Measurements from ENCODE around the gene LRP2. TPM values are rescaled to one million over a fixed set of nuclear protein-coding genes. Genes with fewer than 3 reads are reported as not detected.

LRP2 gene
- total and polyA plus RNA-seq, 2 of the 8 experiments (the other 6 are each of a cell fraction or from before 2014, with no cell fraction given): 2.0 to 2.9 TPM

- H2BK20ac ChIP-seq (ENCODE audit: low read length): no peak overlapping the region
- no peak overlapping the region for H3K4me2 ChIP-seq (ENCODE audit: insufficient read depth in 1 of 2, low read depth in 2 of 2, low read length in 2 of 2)
- WGBS, 2 experiments (ENCODE audit: extremely low coverage in 1 of 2, insufficient coverage in 1 of 2, insufficient read length in 1 of 2, insufficient replicate concordance in 2 of 2, low coverage in 1 of 2, low lambda C conversion rate in 2 of 2, missing lambda C conversion rate in 1 of 2): 88% methylated on average over 5 of the region's 5 CpGs; no CpG with 5 or more reads in 1 of the 2 experiments
- H4K8ac ChIP-seq (ENCODE audit: extremely low read depth, insufficient read depth, low read length): no peak overlapping the region
- no peak overlapping the region for H3K27ac ChIP-seq (ENCODE audit: low read depth, low read length)
- no peak overlapping the region for H4K5ac ChIP-seq (ENCODE audit: insufficient read length, low read depth, low read length)
- no peaks in the 10 kb centered on the region for H4K20me1 ChIP-seq (replicated peaks in 1 of 2; ENCODE audit: control insufficient read depth in 1 of 2, insufficient read depth in 2 of 2, low read length in 2 of 2)
- no peak overlapping the region for H2BK12ac ChIP-seq (ENCODE audit: low read depth, low read length)
- no peak overlapping the region for H2BK5ac ChIP-seq (ENCODE audit: low read depth, low read length)
- no peak overlapping the region for H4K91ac ChIP-seq (replicated peaks; ENCODE audit: insufficient read length, low read length)
- no peaks in the 10 kb centered on the region for H3K27me3 ChIP-seq (replicated peaks in 1 of 4; ENCODE audit: control insufficient read depth in 3 of 4, extremely low read depth in 1 of 4, insufficient read depth in 3 of 4, low read length in 3 of 4)
- no peak overlapping the region for H2BK120ac ChIP-seq (replicated peaks; ENCODE audit: low read depth, low read length)
- H3K79me2 ChIP-seq (ENCODE audit: control insufficient read depth in 1 of 2, insufficient read depth in 2 of 2, low read length in 2 of 2): no peaks in the 10 kb centered on the region
- DNase-seq (ENCODE audit: low read depth in 1 of 2, low spot score in 2 of 2): no peak
- no peak overlapping the region for H2AK5ac ChIP-seq (ENCODE audit: low read depth, low read length)
- no peak overlapping the region for H3K4ac ChIP-seq (replicated peaks; ENCODE audit: insufficient read length, low read depth, low read length)
- no peak overlapping the region for H2BK15ac ChIP-seq (ENCODE audit: low read length)
- no peaks in the 10 kb centered on the region for H3K23me2 ChIP-seq (ENCODE audit: low read depth, low read length)
- H3K56ac ChIP-seq (replicated peaks; ENCODE audit: insufficient read length, low read depth, low read length): no peak overlapping the region
- no peaks in the 10 kb centered on the region for H3K36me3 ChIP-seq (ENCODE audit: control insufficient read depth in 2 of 4, insufficient read depth in 4 of 4, low read length in 3 of 4)
- POLR2A ChIA-PET (ENCODE audit: partially characterized antibody): interaction anchor here (0.8 kb wide), 1 partner anchor 104 kb away, joined by 3 read pairs; no protein-coding TSS in a partner anchor
- H2AFZ ChIP-seq (ENCODE audit: low read length): no peak overlapping the region
- H3K4me3 ChIP-seq (ENCODE audit: extremely low read depth in 1 of 4, insufficient read depth in 2 of 4, low read depth in 3 of 4, low read length in 4 of 4): no peak overlapping the region
- H3K9me3 ChIP-seq (ENCODE audit: insufficient read depth in 2 of 2, low read depth in 1 of 2, low read length in 1 of 2): no peaks in the 10 kb centered on the region
- H3K18ac ChIP-seq (ENCODE audit: extremely low read depth, low read length): no peak overlapping the region
- peaks cover 0 to 4% (median 0%) of the 10 kb centered on the region in 4 experiments; a peak in 1 of 7 replicates for H3K4me1 ChIP-seq (replicated peaks in 1 of 4; ENCODE audit: control insufficient read depth in 3 of 4, insufficient read depth in 4 of 4, low read length in 3 of 4)
- H3K9ac ChIP-seq (replicated peaks in 1 of 4; ENCODE audit: extremely low read depth in 1 of 4, low read depth in 3 of 4, low read length in 3 of 4): no peak overlapping the region
- H3K14ac ChIP-seq (ENCODE audit: insufficient read length): no peak overlapping the region
- no peak overlapping the region for H3K23ac ChIP-seq (ENCODE audit: insufficient read length)
- CTCF ChIA-PET (ENCODE audit: partially characterized antibody): interaction anchor here (0.6 to 1.4 kb wide), 6 partner anchors 8 to 529 kb away, joined by 3 to 4 read pairs (median 3); no protein-coding TSS in a partner anchor
- no peaks in the 10 kb centered on the region for H3K79me1 ChIP-seq (ENCODE audit: low read depth, low read length)
- FAIRE-seq: no peak
- TF ChIP-seq SAP30 (IDR thresholded peaks at IDR 0.05; ENCODE audit: insufficient read depth, insufficient replicate concordance, low read length) (no peak), SP2 (IDR thresholded peaks at IDR 0.05; ENCODE audit: low read length) (no peak), KDM5A (IDR thresholded peaks at IDR 0.05; ENCODE audit: low read length) (no peak), CTBP2 (IDR thresholded peaks at IDR 0.05; ENCODE audit: borderline replicate concordance, insufficient read depth, insufficient read length, low read length) (no peak), CTCF (IDR thresholded peaks at IDR 0.05; ENCODE audit: control extremely low read depth in 1 of 3, insufficient read depth in 1 of 3, low read depth in 1 of 3, low read length in 3 of 3) (no peak), RXRA (IDR thresholded peaks at IDR 0.05; ENCODE audit: insufficient read depth, low read depth, low read length) (no peak), POLR2A (IDR thresholded peaks at IDR 0.05; ENCODE audit: control extremely low read depth in 1 of 2, low read depth in 2 of 2, low read length in 2 of 2) (no peak), BACH1 (IDR thresholded peaks at IDR 0.05; ENCODE audit: low read length) (no peak), JUN (IDR thresholded peaks at IDR 0.05; ENCODE audit: low read depth, low read length) (no peak), MAFK (IDR thresholded peaks at IDR 0.05; ENCODE audit: low read depth, low read length) (no peak), POLR2AphosphoS5 (IDR thresholded peaks at IDR 0.05; ENCODE audit: low read depth, low read length) (no peak), PHF8 (conservative IDR thresholded peaks at IDR 0.05; ENCODE audit: low read depth, low read length) (no peak)
These were observed 102.9 kb downstream of the LRP2 start for GRCh38 chr2:169259402-169259801.

Data from H1 (cell line).